ENCODE measurements around the gene FAXDC2. TPM values are rescaled to one million over a fixed set of nuclear protein-coding genes. Genes with fewer than 3 reads are reported as not detected.

The FAXDC2 gene, protein sequence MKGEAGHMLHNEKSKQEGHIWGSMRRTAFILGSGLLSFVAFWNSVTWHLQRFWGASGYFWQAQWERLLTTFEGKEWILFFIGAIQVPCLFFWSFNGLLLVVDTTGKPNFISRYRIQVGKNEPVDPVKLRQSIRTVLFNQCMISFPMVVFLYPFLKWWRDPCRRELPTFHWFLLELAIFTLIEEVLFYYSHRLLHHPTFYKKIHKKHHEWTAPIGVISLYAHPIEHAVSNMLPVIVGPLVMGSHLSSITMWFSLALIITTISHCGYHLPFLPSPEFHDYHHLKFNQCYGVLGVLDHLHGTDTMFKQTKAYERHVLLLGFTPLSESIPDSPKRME
- total RNA-seq (2022; extraction: Qiagen RNA extraction): 0.10 to 0.25 TPM (median 0.18 TPM) in 4 of 5 replicates, not detected in the other

GRCh38 chr5:154850255-154851062, at the start of gene FAXDC2:
FAXDC2 (minus strand) TSS chr5:154850603; CDS start chr5:154838178, 12,425 bp downstream.

DNA sequence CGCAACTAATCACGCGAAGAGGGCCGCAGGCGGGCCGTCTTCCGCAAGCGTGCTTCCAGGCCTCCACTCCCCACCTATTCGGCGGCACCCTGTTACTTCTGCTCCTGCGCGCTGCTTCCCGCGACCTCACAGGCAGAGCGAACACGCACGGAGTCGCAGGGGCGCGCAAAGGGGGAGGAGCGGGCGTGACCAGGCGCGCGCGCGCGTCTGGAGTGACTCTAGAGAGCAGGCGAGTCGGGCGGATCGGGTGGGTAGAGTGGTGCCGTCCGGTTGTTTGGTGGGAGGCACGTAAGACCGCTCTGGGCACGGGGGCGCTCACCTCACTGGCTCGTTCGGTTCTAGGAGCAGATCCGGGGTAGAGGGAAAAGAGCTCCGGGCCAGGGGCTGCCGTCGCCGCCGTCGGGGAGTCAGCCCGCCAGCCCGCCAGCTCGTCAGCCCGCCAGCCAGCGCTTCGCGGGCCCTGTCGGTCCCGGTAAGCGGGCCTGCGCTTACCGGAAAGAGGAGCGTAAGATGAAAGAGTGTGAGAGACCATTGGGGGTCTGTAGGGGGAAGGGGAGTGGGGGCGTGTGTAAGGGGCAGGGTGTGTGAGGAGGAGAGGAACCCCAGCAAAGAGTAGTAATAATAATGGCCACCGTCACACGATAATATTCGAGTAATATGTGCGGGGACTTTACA, 8.0 kb upstream of the FAXDC2 start, which contains the start of gene CNOT8:
TSS of gene CNOT8 (plus strand) at position 331 of the 675 bp plus-strand sequence. CDS start 4,652 bp downstream, outside the sequence.

Other genes starting within 250 kb of the FAXDC2 start
- 107 to 135 TPM (median 132 TPM) in 5 replicates for gene LARP1, start 95.2 kb downstream of the FAXDC2 start, total RNA-seq (2022; extraction: Qiagen RNA extraction)
- gene CNOT8, start 8.0 kb upstream of the FAXDC2 start, total RNA-seq (2022; extraction: Qiagen RNA extraction): 34.0 to 41.5 TPM (median 38.4 TPM) in 5 replicates
- gene GEMIN5, start 87.6 kb upstream of the FAXDC2 start, total RNA-seq (2022; extraction: Qiagen RNA extraction): 22.3 to 27.3 TPM (median 24.0 TPM) in 5 replicates
- gene MRPL22, start 90.5 kb upstream of the FAXDC2 start, total RNA-seq (2022; extraction: Qiagen RNA extraction): 41.7 to 59.2 TPM (median 58.0 TPM) in 5 replicates
- gene KIF4B, start 163.2 kb upstream of the FAXDC2 start, total RNA-seq (2022; extraction: Qiagen RNA extraction): 0.02 to 0.05 TPM (median 0.03 TPM) in 3 of 5 replicates, not detected in the others

Measured in A549 treated with CORT108297 at 1 μM for 4 hours (cell line).